HFF-Myc (cell line): ENCODE results near the gene C1QTNF6.

Source experiments
- DNase-seq: peaks from one replicate; pipeline ENCODE4 v3.0.0-alpha.2; 2011; ENCODE audit warnings: low read depth; ENCODE audit errors: extremely low read depth
- H3K4me3 ChIP-seq: replicated peaks from 2 replicates; pipeline ENCODE4 v1.5.1; 2011; ENCODE audit warnings: low read depth, mild to moderate bottlenecking, control low read depth, low read length
- CTCF ChIP-seq: IDR thresholded peaks from 2 replicates; pipeline ENCODE4 v1.5.1; 2012; ENCODE audit warnings: mild to moderate bottlenecking, low read depth, low read length, control low read depth; ENCODE audit errors: missing control alignments

Gene C1QTNF6

GRCh38 chr22:37179126-37179470 lies 8.9 kb downstream of the C1QTNF6 start:
- H3K4me3 ChIP-seq: no peak overlapping the region
- DNase-seq: no peak
- no peak for TF ChIP-seq CTCF

- no peak for TF ChIP-seq CTCF
- DNase-seq: no peak
Measured at GRCh38 chr22:37178350-37179125, 9.5 kb downstream of the C1QTNF6 start.

GRCh38 chr22:37177755-37178154 lies 10.3 kb downstream of the C1QTNF6 start:
- H3K4me3 ChIP-seq: no peak overlapping the region
- DNase-seq: no peak
- no peak for TF ChIP-seq CTCF

More at GRCh38 chr22:37178350-37179125, 9.5 kb downstream of the C1QTNF6 start:
- no peak overlapping the region for H3K4me3 ChIP-seq

DNA sequence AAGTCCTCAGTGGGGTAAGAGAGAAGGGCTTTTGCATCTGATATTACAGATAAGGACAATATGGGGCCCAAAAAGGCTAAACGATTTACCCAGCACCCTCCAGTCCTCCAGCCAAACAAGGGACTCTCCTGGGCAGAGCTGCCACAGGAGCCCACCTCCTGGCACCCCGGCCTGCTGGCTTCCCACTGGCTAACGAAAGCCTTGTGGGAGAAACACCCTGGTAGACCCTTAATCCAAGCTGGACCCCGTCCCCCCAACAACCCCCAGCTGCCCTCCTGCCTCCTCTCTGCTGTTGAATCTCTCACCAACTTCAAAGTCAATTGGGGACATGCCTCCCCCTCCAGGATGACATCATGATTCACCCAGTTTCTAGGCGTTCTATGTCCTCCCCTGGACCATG lies 10.8 kb downstream of the C1QTNF6 start:
- no peak for TF ChIP-seq CTCF
- no peak overlapping the region for H3K4me3 ChIP-seq
- DNase-seq: no peak

DNA sequence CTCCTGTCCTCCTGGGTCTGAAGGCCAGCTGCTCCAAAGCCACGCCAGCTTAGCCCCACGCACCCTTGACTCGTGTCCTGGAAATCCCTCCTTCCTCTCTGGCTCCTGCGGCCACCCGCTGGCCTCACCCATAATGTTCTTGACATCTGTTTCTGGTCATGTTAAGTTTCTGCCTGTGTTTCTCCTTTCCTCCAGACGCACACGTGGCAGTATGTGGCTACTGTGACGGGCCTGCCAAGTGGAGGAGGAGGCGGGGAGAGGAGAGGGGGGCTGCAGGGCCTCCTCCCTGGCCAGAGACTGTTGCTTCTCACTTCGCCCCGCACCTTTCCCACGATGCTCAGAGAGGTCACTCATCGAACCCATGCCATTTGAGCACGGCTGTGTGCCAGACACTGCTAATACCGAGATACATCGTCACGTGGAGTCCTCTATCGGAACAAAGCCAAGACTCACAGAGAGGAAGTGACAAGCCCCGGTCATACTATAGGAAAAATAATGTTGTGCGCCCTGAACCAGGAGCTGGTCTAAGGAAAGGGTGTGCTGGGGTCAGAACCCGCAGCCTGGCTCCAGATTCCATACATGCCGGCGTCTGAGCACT lies 11.5 kb downstream of the C1QTNF6 start:
- no peak overlapping the region; the same call in 1 of the 2 replicates for H3K4me3 ChIP-seq
- DNase-seq: no peak
- no peak for TF ChIP-seq CTCF

DNA sequence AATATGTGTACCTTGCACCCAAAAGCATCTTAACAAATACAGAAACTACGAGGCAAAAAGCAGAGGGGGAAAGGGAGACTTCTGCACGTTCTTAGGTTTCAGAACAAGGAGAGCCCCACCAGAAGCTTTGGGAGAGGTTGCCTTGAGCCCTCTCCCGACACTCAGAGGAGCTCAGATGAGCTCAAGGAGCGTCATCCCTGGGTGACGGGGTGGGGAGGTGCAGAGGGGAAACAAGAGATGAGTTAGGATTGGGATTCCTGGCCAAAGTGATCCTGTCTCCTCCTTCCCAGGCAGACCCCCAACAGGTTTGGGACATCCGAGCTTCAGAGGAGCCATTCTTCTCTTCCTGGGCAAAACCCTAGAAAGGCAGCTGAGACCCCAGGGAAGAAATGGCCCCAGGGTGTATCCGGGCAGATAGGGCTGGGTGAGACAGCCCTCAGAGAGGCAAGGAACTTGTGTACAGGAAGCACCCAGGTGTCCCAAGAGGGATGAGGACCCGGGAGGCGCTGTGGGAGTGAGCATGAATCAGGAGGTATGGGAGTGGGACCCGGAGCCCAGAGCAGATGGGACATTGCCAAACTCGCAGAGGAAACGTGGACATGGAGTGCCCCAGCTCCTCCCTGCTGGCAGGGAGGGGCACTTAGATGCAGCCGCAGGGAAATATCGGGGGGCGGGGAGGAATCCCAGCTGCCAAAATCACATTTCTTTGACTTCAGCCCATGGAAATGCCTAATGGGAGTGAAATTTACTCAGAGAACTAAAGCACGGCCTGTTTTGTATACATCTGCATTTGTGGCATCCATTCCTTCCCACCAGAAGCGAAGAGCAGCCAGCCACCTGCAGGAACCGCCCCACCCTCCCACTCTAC lies 12.4 kb downstream of the C1QTNF6 start:
- TF ChIP-seq CTCF: no peak
- no peak for DNase-seq
- H3K4me3 ChIP-seq: no peak overlapping the region
